Hematopoietic multipotent progenitor cell treated with erythropoietin and hydrocortisone succinate and interleukin-3 and kit ligand, for 15 days (in vitro differentiated cells): ENCODE data around the gene RAPGEF4.
"Not testable (repeated sequence)": the region's sequence is repeated elsewhere in the genome, so short reads cannot be mapped to it uniquely, and the experiment has no call there.

Source experiments
- DNase-seq: peaks from one replicate; pipeline ENCODE4 v3.0.0-alpha.2; 2015; ENCODE audit warnings: low spot score

Gene RAPGEF4

GRCh38 chr2:173001664-173002604, 266.3 kb downstream of the RAPGEF4 start:
- DNase-seq = no peak

- no peak for DNase-seq
These were observed 267.3 kb downstream of the RAPGEF4 start for GRCh38 chr2:173002751-173003541.

DNA sequence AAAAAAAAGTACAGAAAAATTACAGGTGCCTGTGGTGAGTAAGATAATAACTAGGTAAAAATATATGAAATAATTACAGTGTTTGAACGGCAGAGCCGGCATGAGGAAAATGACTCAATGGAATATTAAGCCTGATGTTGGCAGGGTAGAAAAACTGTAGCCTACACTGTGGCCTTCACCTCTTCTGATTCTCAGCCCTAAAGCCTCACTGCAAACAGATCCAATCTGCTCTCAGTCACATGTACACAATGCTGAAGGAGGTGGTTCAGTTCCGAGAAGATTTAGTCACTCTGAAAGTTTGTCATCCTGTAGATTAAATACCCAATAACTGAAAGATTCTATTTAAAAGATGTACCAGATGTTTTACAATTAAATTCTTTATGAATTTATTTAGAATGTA, 273.1 kb downstream of the RAPGEF4 start:
- no peak for DNase-seq

DNA sequence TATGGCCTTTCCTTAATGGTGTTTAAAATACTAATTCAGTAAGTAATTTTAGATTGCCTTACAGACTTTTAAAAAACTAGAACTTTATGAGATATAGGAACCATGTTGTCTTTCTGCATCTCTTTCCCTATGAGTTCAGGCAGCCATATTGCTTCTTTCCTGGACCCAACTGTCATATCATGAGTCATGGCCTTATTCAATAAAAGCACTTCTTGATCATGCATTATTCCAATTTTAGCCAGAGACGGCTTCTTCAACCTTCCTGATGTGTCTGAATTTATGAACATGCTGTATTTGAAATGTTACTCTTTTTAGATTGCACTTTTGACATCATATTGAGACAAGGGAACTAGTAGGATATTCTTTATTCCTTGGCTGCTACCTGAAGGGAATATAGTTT, 274.6 kb downstream of the RAPGEF4 start:
- no peak for DNase-seq

GRCh38 chr2:173016451-173016850, 280.8 kb downstream of the RAPGEF4 start:
- no peak for DNase-seq

DNA sequence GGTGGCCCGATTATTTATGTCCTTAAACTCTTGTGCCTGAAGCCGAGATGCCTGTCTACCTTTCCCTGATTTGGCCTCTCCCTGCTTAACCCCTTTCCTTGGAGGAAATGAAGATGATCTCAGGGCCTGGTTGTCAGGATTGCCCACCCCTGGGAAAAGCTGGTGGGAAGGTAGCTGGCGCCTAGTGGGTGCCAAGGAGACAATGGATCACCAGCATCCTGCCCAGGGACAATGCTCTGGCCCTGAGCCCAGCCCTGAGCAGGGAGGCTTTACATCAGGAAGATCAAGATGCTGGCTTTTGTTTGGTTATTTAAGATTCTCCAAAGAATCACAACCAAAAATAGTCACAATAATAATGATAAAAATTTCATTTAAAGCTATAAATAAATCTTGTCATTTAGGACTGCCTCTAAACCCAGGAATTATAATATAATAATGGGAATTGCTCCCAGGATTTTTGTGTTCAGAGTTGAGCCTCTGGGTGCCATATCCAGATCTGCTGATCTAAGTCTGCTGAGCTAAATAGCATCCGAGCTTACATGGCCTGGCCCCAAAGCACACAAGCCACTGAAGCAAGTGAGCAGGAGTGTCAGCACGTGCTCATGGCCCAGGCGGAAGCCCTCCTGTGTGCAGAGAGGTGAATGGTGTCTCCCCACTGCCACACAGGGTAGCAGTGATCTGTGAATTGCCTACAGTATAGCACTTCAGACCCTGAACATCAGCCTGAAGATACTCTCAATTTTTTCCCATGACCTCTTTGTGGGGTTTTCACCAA, 282.2 kb downstream of the RAPGEF4 start:
- DNase-seq = no peak

DNA sequence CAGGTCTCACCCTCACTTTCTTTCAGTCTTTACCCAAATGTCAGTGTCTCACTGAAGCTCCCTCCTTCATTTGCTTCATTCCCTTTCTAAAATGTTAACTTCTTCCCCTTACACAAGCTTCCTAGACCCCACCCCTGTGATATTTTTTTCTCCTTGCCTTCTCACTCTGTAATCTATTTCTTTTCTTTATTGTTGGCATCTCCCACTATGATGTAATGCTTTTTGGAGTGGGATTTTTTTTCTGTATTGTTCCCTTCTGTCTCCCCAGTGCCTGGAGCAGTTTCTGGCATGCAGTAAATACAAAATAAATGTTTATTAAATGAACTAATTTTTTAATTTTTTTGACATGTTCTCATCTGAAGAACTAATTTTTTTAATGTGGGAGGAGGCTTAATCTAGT, 284.1 kb downstream of the RAPGEF4 start:
- DNase-seq = no peak

DNA sequence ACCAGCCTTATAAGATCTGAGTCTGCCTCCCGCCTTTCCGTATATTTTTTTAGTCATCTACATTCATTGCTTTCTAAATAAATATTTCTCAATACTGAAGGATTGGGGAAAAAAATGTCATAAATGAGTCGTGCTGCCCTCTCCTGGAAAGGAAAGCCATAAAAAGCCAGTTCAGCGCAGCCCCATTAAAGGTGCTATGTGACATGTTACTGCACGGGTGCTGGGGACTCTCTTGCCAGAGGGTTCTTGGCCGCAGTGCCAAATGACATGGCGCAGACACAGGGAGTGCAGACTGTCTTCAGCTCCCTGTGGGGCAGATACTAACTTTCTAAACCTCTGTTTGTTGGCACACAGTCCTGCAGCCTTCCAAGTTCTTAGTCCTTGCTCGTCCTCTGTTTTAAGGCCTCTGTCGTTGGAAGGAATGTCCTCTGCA, 286.3 kb downstream of the RAPGEF4 start:
- DNase-seq = no peak

DNA sequence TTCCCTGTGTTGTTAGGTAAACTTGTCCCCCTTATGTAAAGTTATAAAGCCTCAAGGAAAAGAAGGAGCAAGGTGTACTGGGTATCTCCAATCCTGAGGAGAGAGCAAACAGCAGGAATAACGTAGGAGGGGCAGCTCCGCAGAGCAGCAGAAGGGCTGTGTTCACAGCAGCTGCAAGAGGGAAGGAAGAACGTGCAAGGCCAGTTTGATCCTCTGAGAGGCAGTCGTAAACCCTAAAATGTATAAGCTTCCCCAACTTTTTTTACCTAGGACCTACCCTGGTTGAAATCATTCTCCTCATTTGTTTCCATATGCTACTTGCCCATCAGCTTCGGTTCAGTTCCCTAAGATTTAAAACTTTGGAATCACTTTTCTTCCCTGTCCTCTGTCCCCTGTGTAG, 288.1 kb downstream of the RAPGEF4 start:
- no peak for DNase-seq

GRCh38 chr2:173026479-173026878, 290.8 kb downstream of the RAPGEF4 start:
- no peak for DNase-seq

DNA sequence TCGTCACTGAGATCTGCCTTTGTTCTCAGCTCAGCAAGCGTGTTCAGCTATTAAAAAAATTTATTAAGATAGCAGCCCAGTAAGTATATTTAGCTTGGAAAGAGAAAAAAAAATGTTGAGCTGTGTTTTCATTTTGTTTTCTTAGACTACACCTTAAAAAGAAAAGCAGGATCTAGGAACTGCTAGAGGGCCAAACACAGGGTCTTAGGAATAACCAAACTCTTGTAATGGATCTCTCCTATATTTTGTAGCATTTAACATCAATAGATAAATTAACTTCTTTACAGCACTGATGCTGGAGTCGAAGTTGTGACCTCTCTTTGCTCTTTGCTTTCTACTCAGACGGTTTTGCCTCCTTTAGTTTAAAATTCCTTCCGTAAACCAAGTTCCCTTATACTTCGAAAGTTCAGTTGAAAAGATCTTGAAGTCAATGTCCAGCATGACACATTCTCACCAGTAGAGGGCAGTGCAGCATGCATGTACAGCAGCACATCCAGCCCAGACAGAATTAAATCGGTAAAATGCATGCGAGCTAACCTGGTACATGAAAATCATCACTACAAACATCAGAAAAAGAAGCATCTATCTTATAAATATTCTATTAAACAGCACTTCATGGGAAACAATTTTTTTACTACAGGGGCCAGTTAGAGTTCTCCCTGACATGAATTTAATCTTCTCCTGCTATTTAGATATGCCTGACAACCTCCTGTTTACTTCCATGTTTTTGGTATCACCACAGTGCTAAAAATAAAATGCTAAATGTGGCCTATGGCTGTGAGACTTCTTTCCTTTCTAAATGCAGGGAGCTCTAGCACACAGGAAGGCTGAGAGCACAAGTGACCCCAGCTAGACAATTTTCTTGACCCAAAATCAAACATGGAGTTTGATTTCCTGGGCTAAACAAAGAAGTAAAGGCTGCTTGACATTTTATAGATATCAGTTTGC, 291.8 kb downstream of the RAPGEF4 start:
- peak; percentile 78 for DNase-seq

GRCh38 chr2:173028141-173028540, 292.5 kb downstream of the RAPGEF4 start:
- no peak for DNase-seq

- DNase-seq = no peak
These were observed 293.0 kb downstream of the RAPGEF4 start for GRCh38 chr2:173028671-173029070.

GRCh38 chr2:173030561-173031490, 295.2 kb downstream of the RAPGEF4 start:
- DNase-seq = no peak

DNA sequence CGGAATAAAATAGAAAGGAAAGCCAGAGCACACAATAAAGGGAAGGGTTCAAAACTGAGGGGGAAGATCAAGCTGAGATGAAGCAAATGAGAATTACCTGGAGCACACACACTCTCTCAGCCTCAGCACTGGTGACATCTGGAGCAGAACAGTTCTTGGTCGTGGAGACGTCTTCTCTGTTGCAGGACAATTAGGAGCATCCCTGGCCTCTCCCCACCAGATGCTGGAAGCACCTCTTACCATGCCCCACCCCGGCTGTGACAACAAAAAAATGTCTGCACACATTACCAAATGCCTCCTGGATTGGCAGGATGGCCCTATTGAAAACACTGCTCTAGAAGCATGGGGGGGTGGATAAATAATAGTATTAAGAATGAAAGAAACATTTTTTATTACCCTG, 296.4 kb downstream of the RAPGEF4 start:
- DNase-seq = no peak

GRCh38 chr2:173033084-173033483, 297.4 kb downstream of the RAPGEF4 start:
- DNase-seq = no peak

- DNase-seq = no peak
These were observed 298.5 kb downstream of the RAPGEF4 start for GRCh38 chr2:173034143-173034542.

GRCh38 chr2:173037245-173038120, 301.8 kb downstream of the RAPGEF4 start:
- no peak for DNase-seq

DNA sequence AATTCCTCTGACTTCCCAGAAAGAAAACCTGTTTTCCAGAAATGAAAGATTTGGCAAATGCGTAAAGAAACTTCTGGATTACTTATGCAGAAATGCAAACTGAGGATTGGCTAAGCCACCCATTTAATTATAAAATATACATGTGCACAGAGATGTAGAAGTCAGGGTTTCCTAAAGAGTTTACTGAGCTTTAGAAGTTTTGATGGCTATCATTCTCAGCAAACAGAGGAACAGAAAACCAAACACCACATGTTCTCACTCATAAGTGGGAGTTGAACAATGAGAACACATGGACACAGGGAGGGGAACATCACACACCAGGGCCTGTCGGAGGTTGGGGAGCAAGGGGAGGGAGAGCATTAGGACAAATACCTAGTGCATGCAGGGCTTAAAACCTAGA, 302.6 kb downstream of the RAPGEF4 start:
- not testable (repeated sequence) for DNase-seq
